MM.1S (cell line): ENCODE results near the gene ARRDC1.

Experiments used
- DNase-seq: peaks from one replicate; pipeline ENCODE4 v3.0.0-alpha.2; 2015
- H2AFZ ChIP-seq: fragments of 300-600 bp; sonication (generic); 2 replicates; pipeline ENCODE4 v1.6.0; 2016; ENCODE audit warnings: antibody characterized with exemption, low read length
- H3F3A ChIP-seq: fragments of 300-600 bp; sonication (generic); 2 replicates; pipeline ENCODE4 v1.6.1; 2016; ENCODE audit warnings: mild to moderate bottlenecking, antibody characterized with exemption, low read length, moderate library complexity, mixed read lengths; ENCODE audit not compliant: insufficient read depth
- H3K27ac ChIP-seq: fragments of 300-600 bp; sonication (generic); 2 replicates; pipeline ENCODE4 v1.5.1; 2016; ENCODE audit warnings: mild to moderate bottlenecking, low read length
- H3K27me3 ChIP-seq: fragments of 300-600 bp; sonication (generic); replicated peaks from 2 replicates; pipeline ENCODE4 v1.6.0; 2016; ENCODE audit warnings: low read length; ENCODE audit not compliant: insufficient read depth
- H3K36me3 ChIP-seq: fragments of 300-600 bp; sonication (generic); replicated peaks from 2 replicates; pipeline ENCODE4 v1.6.1; 2016; ENCODE audit warnings: mild to moderate bottlenecking, low read length, mixed read lengths; ENCODE audit not compliant: insufficient read depth
- H3K4me1 ChIP-seq: fragments of 300-600 bp; sonication (generic); 2 replicates; pipeline ENCODE4 v1.6.1; 2016; ENCODE audit warnings: low read length, mixed read lengths
- H3K4me2 ChIP-seq: fragments of 300-600 bp; sonication (generic); 2 replicates; pipeline ENCODE4 v1.6.0; 2016; ENCODE audit warnings: low read depth, low read length
- H3K4me3 ChIP-seq: fragments of 300-600 bp; sonication (generic); 2 replicates; pipeline ENCODE4 v1.5.1; 2016; ENCODE audit warnings: low read length, mixed read lengths
- H3K79me2 ChIP-seq: fragments of 300-600 bp; sonication (generic); 2 replicates; pipeline ENCODE4 v1.6.1; 2016; ENCODE audit warnings: mixed run types, low read length, mixed read lengths
- H3K9ac ChIP-seq: fragments of 300-600 bp; sonication (generic); 2 replicates; pipeline ENCODE4 v1.6.1; 2016; ENCODE audit warnings: low read length, mixed read lengths
- H3K9me2 ChIP-seq: fragments of 300-600 bp; sonication (generic); replicated peaks from 2 replicates; pipeline ENCODE4 v1.6.1; 2016; ENCODE audit warnings: mild to moderate bottlenecking, low read length, mixed read lengths; ENCODE audit not compliant: insufficient read depth
- H3K9me3 ChIP-seq: fragments of 300-600 bp; sonication (generic); replicated peaks from 2 replicates; pipeline ENCODE4 v1.6.1; 2016; ENCODE audit warnings: mild to moderate bottlenecking, low read length, mixed read lengths; ENCODE audit not compliant: insufficient read depth
- H4K20me1 ChIP-seq: fragments of 300-600 bp; sonication (generic); 2 replicates; pipeline ENCODE4 v1.6.1; 2016; ENCODE audit warnings: mild to moderate bottlenecking, low read length, moderate library complexity, mixed read lengths; ENCODE audit not compliant: insufficient read depth
- CTCF ChIP-seq: fragments of 300-600 bp; sonication (generic); IDR thresholded peaks from 2 replicates; pipeline ENCODE4 v1.5.1; 2016; ENCODE audit warnings: antibody characterized with exemption, low read length, mixed read lengths
- EZH2 ChIP-seq: fragments of 300-600 bp; sonication (generic); optimal IDR thresholded peaks from 2 replicates; pipeline ENCODE3; 2017; ENCODE audit warnings: low read depth, mild to moderate bottlenecking, antibody characterized with exemption, low read length, mixed read lengths
- EZH2phosphoT487 ChIP-seq: fragments of 300-600 bp; sonication (generic); IDR thresholded peaks from 2 replicates; pipeline ENCODE4 v1.6.1; 2018; ENCODE audit warnings: antibody characterized with exemption, low read length

Gene ARRDC1

GRCh38 chr9:137602661-137603060 lies 2.8 kb upstream of the ARRDC1 start:
- H3K27ac ChIP-seq, result no peak overlapping the region
- H3K27me3 ChIP-seq, result peaks cover 7% of the 10 kb centered on the region
- no peak overlapping the region for H3K4me3 ChIP-seq
- H3K79me2 ChIP-seq, result peaks cover 15% of the 10 kb centered on the region
- H2AFZ ChIP-seq, result no peak overlapping the region
- no peaks in the 10 kb centered on the region for H4K20me1 ChIP-seq
- 0 out of 2 replicates have a peak, but pooled peaks cover 4% of the 10 kb centered on the region for H3K4me1 ChIP-seq
- peaks cover 8% of the 10 kb centered on the region; the same call in 1 of the 2 replicates for H3F3A ChIP-seq
- H3K9ac ChIP-seq, result no peak overlapping the region
- H3K36me3 ChIP-seq, result no peaks in the 10 kb centered on the region
- no peaks in the 10 kb centered on the region for H3K9me2 ChIP-seq
- TF ChIP-seq EZH2phosphoT487 (no peak), EZH2 (no peak), CTCF (no peak; the same call in 1 of the 2 replicates)
- H3K9me3 ChIP-seq, result no peaks in the 10 kb centered on the region
- no peak overlapping the region for H3K4me2 ChIP-seq
- no peak for DNase-seq

- no peak overlapping the region for H3K4me2 ChIP-seq
- H3K4me3 ChIP-seq, result no peak overlapping the region
- H2AFZ ChIP-seq, result no peak overlapping the region
- no peaks in the 10 kb centered on the region for H3K9me2 ChIP-seq
- peaks cover 20% of the 10 kb centered on the region for H3K79me2 ChIP-seq
- H4K20me1 ChIP-seq, result no peaks in the 10 kb centered on the region
- H3K9ac ChIP-seq, result no peak overlapping the region
- no peaks in the 10 kb centered on the region for H3K36me3 ChIP-seq
- H3F3A ChIP-seq, result peaks cover 8% of the 10 kb centered on the region; the same call in 1 of the 2 replicates
- H3K27me3 ChIP-seq, result peaks cover 7% of the 10 kb centered on the region
- H3K9me3 ChIP-seq, result no peaks in the 10 kb centered on the region
- 0 out of 2 replicates have a peak, but pooled peaks cover 4% of the 10 kb centered on the region for H3K4me1 ChIP-seq
- DNase-seq, result no peak
- no peak for TF ChIP-seq EZH2phosphoT487
- TF ChIP-seq EZH2, result no peak
- no peak for TF ChIP-seq CTCF
- no peak overlapping the region for H3K27ac ChIP-seq
Measured at GRCh38 chr9:137603879-137604278, 1.6 kb upstream of the ARRDC1 start.

- no peak for DNase-seq
- no peak overlapping the region for H2AFZ ChIP-seq
Measured at GRCh38 chr9:137604345-137605086, 970 bp upstream of the ARRDC1 start.

More at GRCh38 chr9:137604345-137605086, 970 bp upstream of the ARRDC1 start:
- no peak overlapping the region for H3K9ac ChIP-seq
- H3F3A ChIP-seq, result peaks cover 8% of the 10 kb centered on the region; the same call in 1 of the 2 replicates
- H3K79me2 ChIP-seq, result peaks cover 21% of the 10 kb centered on the region
- H3K27me3 ChIP-seq, result peaks cover 7% of the 10 kb centered on the region
- H3K27ac ChIP-seq, result no peak overlapping the region
- 0 out of 2 replicates have a peak, but pooled peaks cover 4% of the 10 kb centered on the region for H3K4me1 ChIP-seq
- no peaks in the 10 kb centered on the region for H3K9me3 ChIP-seq
- no peaks in the 10 kb centered on the region for H4K20me1 ChIP-seq
- TF ChIP-seq EZH2phosphoT487, result no peak
- no peaks in the 10 kb centered on the region for H3K9me2 ChIP-seq
- no peak overlapping the region; the same call in 1 of the 2 replicates for H3K4me3 ChIP-seq
- H3K36me3 ChIP-seq, result no peaks in the 10 kb centered on the region
- H3K4me2 ChIP-seq, result no peak overlapping the region
